Prostate gland (tissue), 2 donors: Measurements from ENCODE around the gene IL1RAPL1. TPM values are rescaled to one million over a fixed set of nuclear protein-coding genes. Genes with fewer than 3 reads are reported as not detected.

Experiments used
- DNase-seq: peaks from one replicate; pipeline ENCODE4 v3.0.0-alpha.2; 2019; ENCODE audit warnings: low spot score
- H3K27ac ChIP-seq, 2 donors: fragments of 200-600 bp; sonication (generic); 2 replicates each; pipeline ENCODE4 v1.5.1; 2017 to 2019
- H3K27me3 ChIP-seq: fragments of 200-600 bp; sonication (generic); replicated peaks from 2 replicates; pipeline ENCODE4 v1.5.1; 2019; ENCODE audit not compliant: insufficient read depth
- H3K36me3 ChIP-seq, 2 donors: fragments of 200-600 bp; sonication (generic); 1 replicate in 1 of 2; 2 replicates in 1 of 2; pipeline versions ENCODE4 v1.5.1 to v1.8.1; 2017 to 2019
- H3K4me1 ChIP-seq: fragments of 200-600 bp; sonication (generic); replicated peaks from 2 replicates; pipeline ENCODE4 v1.5.1; 2019
- H3K4me3 ChIP-seq, 2 donors: fragments of 200-600 bp; sonication (generic); 2 replicates each; pipeline ENCODE4 v1.5.1; 2017 to 2019
- H3K9me3 ChIP-seq: fragments of 200-600 bp; sonication (generic); 2 replicates; pipeline ENCODE4 v1.5.1; 2017
- POLR2A ChIP-seq: fragments of 450-650 bp; IDR thresholded peaks from one replicate; pipeline ENCODE4 v1.6.1; 2016; ENCODE audit warnings: antibody characterized with exemption, mild to moderate bottlenecking
- POLR2AphosphoS5 ChIP-seq: sonication (generic); formaldehyde crosslinking; IDR thresholded peaks from one replicate; pipeline ENCODE4 v1.6.1; 2017; ENCODE audit warnings: antibody characterized with exemption
- WGBS: methylation state at CpG from one replicate; pipeline ENCODE4 v1.1.5; 2018; 5-methylcytosine and 5-hydroxymethylcytosine counted together
- intact Hi-C: fragments of 100-400 bp; cut with DNase I; formaldehyde crosslinking; loops from one replicate; pipeline ENCODE4 v1.14.2; 2022
- total RNA-seq, 2 donors: library from RNA; depleted of rRNA; stranded (reverse); fragments of >200 nt; gene quantifications; one replicate each; pipeline ENCODE4 v1.1.0, GENCODE V29; 2016
- TF ChIP-seq, protein P1 (sequence below), 4 experiments: fragments of 200-600 bp in 2 of 4; fragments of 450-650 bp in 2 of 4; sonication (generic) in 2 of 4; IDR thresholded peaks; 1 replicate in 3 of 4; 2 replicates in 1 of 4; pipeline ENCODE4 v1.5.1; 2016 to 2019; ENCODE audit warnings: antibody characterized with exemption in 4 of 4, mild to moderate bottlenecking in 2 of 4, moderate library complexity in 2 of 4

IL1RAPL1 gene
- total RNA-seq, 2 donors from 2014 or later, result 0.23 TPM

- H3K27me3 ChIP-seq, result no peaks in the 10 kb centered on the region
- DNase-seq, result no peak
- H3K4me3 ChIP-seq, result no peak overlapping the region
- no peak for TF ChIP-seq POLR2AphosphoS5
- TF ChIP-seq POLR2A, result no peak
- TF ChIP-seq, protein P1, sequence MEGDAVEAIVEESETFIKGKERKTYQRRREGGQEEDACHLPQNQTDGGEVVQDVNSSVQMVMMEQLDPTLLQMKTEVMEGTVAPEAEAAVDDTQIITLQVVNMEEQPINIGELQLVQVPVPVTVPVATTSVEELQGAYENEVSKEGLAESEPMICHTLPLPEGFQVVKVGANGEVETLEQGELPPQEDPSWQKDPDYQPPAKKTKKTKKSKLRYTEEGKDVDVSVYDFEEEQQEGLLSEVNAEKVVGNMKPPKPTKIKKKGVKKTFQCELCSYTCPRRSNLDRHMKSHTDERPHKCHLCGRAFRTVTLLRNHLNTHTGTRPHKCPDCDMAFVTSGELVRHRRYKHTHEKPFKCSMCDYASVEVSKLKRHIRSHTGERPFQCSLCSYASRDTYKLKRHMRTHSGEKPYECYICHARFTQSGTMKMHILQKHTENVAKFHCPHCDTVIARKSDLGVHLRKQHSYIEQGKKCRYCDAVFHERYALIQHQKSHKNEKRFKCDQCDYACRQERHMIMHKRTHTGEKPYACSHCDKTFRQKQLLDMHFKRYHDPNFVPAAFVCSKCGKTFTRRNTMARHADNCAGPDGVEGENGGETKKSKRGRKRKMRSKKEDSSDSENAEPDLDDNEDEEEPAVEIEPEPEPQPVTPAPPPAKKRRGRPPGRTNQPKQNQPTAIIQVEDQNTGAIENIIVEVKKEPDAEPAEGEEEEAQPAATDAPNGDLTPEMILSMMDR (IDR thresholded peaks at IDR 0.05), result no peak
- 91% methylated on average over 13 of the region's 13 CpGs for WGBS
- no peaks in the 10 kb centered on the region for H3K4me1 ChIP-seq
- no peaks in the 10 kb centered on the region for H3K36me3 ChIP-seq
- intact Hi-C loops, result no loop called here
- H3K27ac ChIP-seq, result no peak overlapping the region
- H3K9me3 ChIP-seq, result no peaks in the 10 kb centered on the region
Measured at GRCh38 chrX:28668303-28668702, 81.1 kb downstream of the IL1RAPL1 start.

- Histone ChIP-seq H3K27ac (no peak overlapping the region), H3K36me3 (no peaks in the 10 kb centered on the region), H3K4me1 (no peaks in the 10 kb centered on the region), H3K9me3 (no peaks in the 10 kb centered on the region), H3K4me3 (no peak overlapping the region), H3K27me3 (no peaks in the 10 kb centered on the region)
- no peak for DNase-seq
- TF ChIP-seq POLR2A (no peak), POLR2AphosphoS5 (no peak)
- TF ChIP-seq, protein P1 (IDR thresholded peaks at IDR 0.05), result no peak
- intact Hi-C loops, result no loop called here
- WGBS, result 77% methylated on average over 4 of the region's 4 CpGs
Measured at GRCh38 chrX:28668957-28669356, 81.7 kb downstream of the IL1RAPL1 start.

DNA sequence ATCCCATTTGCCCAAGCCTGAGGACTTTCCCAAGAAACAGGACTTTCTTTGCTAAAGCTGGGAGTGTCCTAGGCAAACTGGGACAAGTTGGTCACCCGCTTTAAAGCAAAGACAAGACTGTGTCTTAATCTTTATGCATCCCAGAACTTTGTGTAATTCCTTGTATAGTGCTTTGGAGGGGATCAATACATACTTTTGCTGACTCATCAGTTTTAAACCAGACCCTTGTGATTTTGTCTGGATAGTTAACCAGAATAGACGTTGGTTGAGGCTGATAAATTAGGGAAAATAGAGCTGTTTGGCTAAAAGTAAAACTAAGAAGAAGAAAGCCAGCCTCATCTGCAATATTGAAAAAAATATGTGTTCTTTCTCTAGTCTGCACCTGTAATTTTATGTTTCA is 82.8 kb downstream of the IL1RAPL1 start:
- DNase-seq, result no peak
- Histone ChIP-seq H3K4me1 (no peaks in the 10 kb centered on the region), H3K4me3 (no peak overlapping the region), H3K27me3 (no peaks in the 10 kb centered on the region), H3K9me3 (no peaks in the 10 kb centered on the region), H3K27ac (no peak overlapping the region), H3K36me3 (no peaks in the 10 kb centered on the region)
- intact Hi-C loops, result no loop called here
- TF ChIP-seq, protein P1 (IDR thresholded peaks at IDR 0.05), result no peak
- TF ChIP-seq POLR2AphosphoS5 (no peak), POLR2A (no peak)
- WGBS, result 79% methylated on average over 2 of the region's 2 CpGs

DNA sequence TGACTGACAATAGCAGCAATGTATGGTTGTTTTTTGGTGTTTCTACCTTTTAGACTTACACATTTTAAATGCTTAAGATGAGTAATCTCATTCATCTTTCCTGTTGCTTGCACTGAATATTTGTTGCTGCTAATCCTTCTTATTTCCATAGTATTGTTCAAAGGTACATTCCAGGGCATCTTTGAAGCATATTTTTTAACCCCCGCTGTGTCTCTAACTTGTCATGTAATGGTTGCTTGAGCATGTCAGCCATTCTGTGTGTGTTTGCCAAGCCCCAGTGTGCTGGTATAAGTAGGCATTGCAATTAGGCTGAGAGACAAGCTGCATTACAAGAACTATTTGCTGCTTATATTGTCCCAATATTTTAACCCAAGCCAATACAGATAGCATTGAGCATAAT is 87.9 kb downstream of the IL1RAPL1 start:
- WGBS, result 0% methylated on average over 1 of the region's 1 CpG
- intact Hi-C loops, result no loop called here
- Histone ChIP-seq H3K27me3 (no peaks in the 10 kb centered on the region), H3K4me1 (no peaks in the 10 kb centered on the region), H3K36me3 (no peaks in the 10 kb centered on the region), H3K9me3 (no peaks in the 10 kb centered on the region), H3K4me3 (no peak overlapping the region), H3K27ac (no peak overlapping the region)
- TF ChIP-seq POLR2AphosphoS5 (no peak), POLR2A (no peak)
- TF ChIP-seq, protein P1 (IDR thresholded peaks at IDR 0.05), result no peak
- no peak for DNase-seq

GRCh38 chrX:28693101-28693500 is 105.9 kb downstream of the IL1RAPL1 start:
- Histone ChIP-seq H3K27ac (no peak overlapping the region), H3K4me1 (no peaks in the 10 kb centered on the region), H3K27me3 (no peaks in the 10 kb centered on the region), H3K36me3 (no peaks in the 10 kb centered on the region), H3K4me3 (no peak overlapping the region), H3K9me3 (no peaks in the 10 kb centered on the region)
- TF ChIP-seq POLR2A (no peak), POLR2AphosphoS5 (no peak)
- TF ChIP-seq, protein P1 (IDR thresholded peaks at IDR 0.05), result no peak
- WGBS, result 93% methylated on average over 1 of the region's 1 CpG
- intact Hi-C loops, result no loop called here
- no peak for DNase-seq
